Stimulated activated naive B cell treated with anti-CD40 and anti-IgM and Interleukin-4, amounts not matched to agents 10 μg/mL and 1 μg/mL and 100 μg/mL, for 72 hours (primary cell): ENCODE data around the gene DALRD3.
A peak's percentile ranks its signal among the peaks of the same experiment; 100 is the strongest.

Experiments
- ATAC-seq, 2 donors: fragments of 150-1000 bp; cut with Tn5 transposase; replicated peaks; 2 replicates each; pipeline ENCODE4 v1.10.0; 2021; ENCODE audit warnings: moderate library complexity in 1 of 2
- DNase-seq: peaks from one replicate; pipeline ENCODE4 v3.0.0; 2021
- H3K27ac Mint-ChIP-seq: one replicate; pipeline ENCODE4 v1.8.0; 2022; ENCODE audit warnings: mild to moderate bottlenecking, mixed read lengths
- H3K27me3 Mint-ChIP-seq, 2 donors: one replicate each; pipeline ENCODE4 v1.8.0; 2022; ENCODE audit warnings: mixed read lengths in 2 of 2
- H3K36me3 Mint-ChIP-seq, 2 donors: one replicate each; pipeline ENCODE4 v1.8.0; 2022; ENCODE audit warnings: mixed read lengths in 2 of 2, mild to moderate bottlenecking in 1 of 2
- H3K4me1 Mint-ChIP-seq, 2 donors: one replicate each; pipeline ENCODE4 v1.8.0; 2022; ENCODE audit warnings: mixed read lengths in 2 of 2, mild to moderate bottlenecking in 1 of 2
- H3K4me3 Mint-ChIP-seq, 2 donors: one replicate each; pipeline ENCODE4 v1.8.0; 2022; ENCODE audit warnings: mild to moderate bottlenecking in 2 of 2, mixed read lengths in 2 of 2, moderate library complexity in 1 of 2
- H3K9me3 Mint-ChIP-seq, 2 donors: one replicate each; pipeline ENCODE4 v1.8.0; 2022; ENCODE audit warnings: mixed read lengths in 2 of 2, mild to moderate bottlenecking in 1 of 2

The DALRD3 gene

GRCh38 chr3:48989126-48989795 lies 29.1 kb downstream of the DALRD3 start:
- Mint-ChIP-seq H3K4me1 (peaks cover 25 to 42% of the 10 kb centered on the region in 2 donors), H3K4me3 (peak overlapping the region; percentile 97 to 98), H3K27me3 (no peaks in the 10 kb centered on the region), H3K27ac (peak overlapping the region; percentile 97), H3K36me3 (peaks cover 8 to 28% of the 10 kb centered on the region in 2 donors), H3K9me3 (no peaks in the 10 kb centered on the region)
- DNase-seq (no peak), ATAC-seq (peak; percentile 0 to 2)

GRCh38 chr3:48985831-48986376 lies 32.5 kb downstream of the DALRD3 start:
- Mint-ChIP-seq H3K36me3 (peaks cover 21 to 45% of the 10 kb centered on the region in 2 donors), H3K4me1 (peaks cover 13 to 23% of the 10 kb centered on the region in 2 donors), H3K27me3 (no peaks in the 10 kb centered on the region), H3K9me3 (no peaks in the 10 kb centered on the region), H3K27ac (peak overlapping the region; percentile 28), H3K4me3 (no peak overlapping the region)
- no peak for ATAC-seq
- no peak for DNase-seq

GRCh38 chr3:48984663-48985062 lies 33.7 kb downstream of the DALRD3 start:
- H3K4me1 Mint-ChIP-seq: peaks cover 12 to 17% of the 10 kb centered on the region in 2 donors
- H3K36me3 Mint-ChIP-seq: peaks cover 20 to 52% of the 10 kb centered on the region in 2 donors
- H3K9me3 Mint-ChIP-seq: no peaks in the 10 kb centered on the region
- H3K27me3 Mint-ChIP-seq: no peaks in the 10 kb centered on the region
- no peak for DNase-seq
- H3K4me3 Mint-ChIP-seq: no peak overlapping the region
- ATAC-seq: no peak
- H3K27ac Mint-ChIP-seq: no peak overlapping the region

- Mint-ChIP-seq H3K27ac (peak overlapping the region; percentile 14), H3K36me3 (peaks cover 27 to 60% of the 10 kb centered on the region in 2 donors), H3K4me3 (no peak overlapping the region), H3K9me3 (no peaks in the 10 kb centered on the region), H3K4me1 (peaks cover 5 to 6% of the 10 kb centered on the region in 2 donors), H3K27me3 (no peaks in the 10 kb centered on the region)
- no peak for ATAC-seq
- DNase-seq: no peak
Measured at GRCh38 chr3:48983096-48983495, 35.3 kb downstream of the DALRD3 start.

GRCh38 chr3:48982686-48983085 lies 35.7 kb downstream of the DALRD3 start:
- Mint-ChIP-seq H3K27me3 (no peaks in the 10 kb centered on the region), H3K27ac (no peak overlapping the region), H3K9me3 (no peaks in the 10 kb centered on the region), H3K36me3 (peaks cover 31 to 59% of the 10 kb centered on the region in 2 donors), H3K4me3 (no peak overlapping the region), H3K4me1 (peaks cover 2 to 3% of the 10 kb centered on the region in 2 donors)
- DNase-seq (no peak), ATAC-seq (no peak)

GRCh38 chr3:48982016-48982415 lies 36.4 kb downstream of the DALRD3 start:
- H3K27me3 Mint-ChIP-seq: no peaks in the 10 kb centered on the region
- peaks cover 33 to 62% of the 10 kb centered on the region in 2 donors for H3K36me3 Mint-ChIP-seq
- peaks cover 0 to 3% of the 10 kb centered on the region in 2 donors for H3K4me1 Mint-ChIP-seq
- no peak overlapping the region for H3K4me3 Mint-ChIP-seq
- no peaks in the 10 kb centered on the region for H3K9me3 Mint-ChIP-seq
- ATAC-seq (no peak), DNase-seq (no peak)
- H3K27ac Mint-ChIP-seq: no peak overlapping the region

- ATAC-seq (no peak), DNase-seq (no peak)
- Mint-ChIP-seq H3K9me3 (no peaks in the 10 kb centered on the region), H3K4me3 (no peak overlapping the region), H3K4me1 (no peaks in the 10 kb centered on the region), H3K27ac (no peak overlapping the region), H3K27me3 (no peaks in the 10 kb centered on the region), H3K36me3 (peaks cover 30 to 52% of the 10 kb centered on the region in 2 donors)
Measured at GRCh38 chr3:48980295-48980694, 38.1 kb downstream of the DALRD3 start.

GRCh38 chr3:48979451-48979850 lies 38.9 kb downstream of the DALRD3 start:
- ATAC-seq (no peak), DNase-seq (no peak)
- Mint-ChIP-seq H3K9me3 (no peaks in the 10 kb centered on the region), H3K27ac (no peak overlapping the region), H3K27me3 (no peaks in the 10 kb centered on the region), H3K4me3 (no peak overlapping the region), H3K4me1 (no peaks in the 10 kb centered on the region), H3K36me3 (peaks cover 33 to 49% of the 10 kb centered on the region in 2 donors)

- peaks cover 33 to 40% of the 10 kb centered on the region in 2 donors for H3K36me3 Mint-ChIP-seq
- H3K27me3 Mint-ChIP-seq: no peaks in the 10 kb centered on the region
- no peak overlapping the region for H3K4me3 Mint-ChIP-seq
- no peak overlapping the region for H3K27ac Mint-ChIP-seq
- H3K4me1 Mint-ChIP-seq: no peaks in the 10 kb centered on the region
- no peak for ATAC-seq
- DNase-seq: no peak
- H3K9me3 Mint-ChIP-seq: no peaks in the 10 kb centered on the region
Measured at GRCh38 chr3:48974076-48974864, 44.1 kb downstream of the DALRD3 start.

GRCh38 chr3:48970586-48970985 lies 47.8 kb downstream of the DALRD3 start:
- no peaks in the 10 kb centered on the region for H3K27me3 Mint-ChIP-seq
- ATAC-seq: no peak
- no peak overlapping the region for H3K4me3 Mint-ChIP-seq

GRCh38 chr3:48966876-48967361 lies 51.5 kb downstream of the DALRD3 start:
- DNase-seq (no peak), ATAC-seq (no peak)
- Mint-ChIP-seq H3K27me3 (no peaks in the 10 kb centered on the region), H3K4me3 (no peak overlapping the region), H3K27ac (no peak overlapping the region), H3K36me3 (peaks cover 24 to 48% of the 10 kb centered on the region in 2 donors), H3K9me3 (no peaks in the 10 kb centered on the region), H3K4me1 (peaks cover 0 to 2% of the 10 kb centered on the region in 2 donors)

More at GRCh38 chr3:48970586-48970985, 47.8 kb downstream of the DALRD3 start:
- no peak for DNase-seq
- peaks cover 23 to 43% of the 10 kb centered on the region in 2 donors for H3K36me3 Mint-ChIP-seq
- H3K9me3 Mint-ChIP-seq: no peaks in the 10 kb centered on the region
- H3K4me1 Mint-ChIP-seq: no peaks in the 10 kb centered on the region
- no peak overlapping the region for H3K27ac Mint-ChIP-seq

GRCh38 chr3:48966367-48966766 lies 52.0 kb downstream of the DALRD3 start:
- DNase-seq: no peak
- Mint-ChIP-seq H3K27ac (no peak overlapping the region), H3K4me3 (no peak overlapping the region), H3K9me3 (no peaks in the 10 kb centered on the region), H3K27me3 (no peaks in the 10 kb centered on the region), H3K4me1 (peaks cover 0 to 2% of the 10 kb centered on the region in 2 donors), H3K36me3 (peaks cover 21 to 46% of the 10 kb centered on the region in 2 donors)
- ATAC-seq: no peak
